NCI-H226 (cell line): Measurements from ENCODE around the gene MACROD2.

Experiments
- DNase-seq: peaks from one replicate; pipeline ENCODE4 v3.0.0-alpha.2; 2015

The MACROD2 gene

DNA sequence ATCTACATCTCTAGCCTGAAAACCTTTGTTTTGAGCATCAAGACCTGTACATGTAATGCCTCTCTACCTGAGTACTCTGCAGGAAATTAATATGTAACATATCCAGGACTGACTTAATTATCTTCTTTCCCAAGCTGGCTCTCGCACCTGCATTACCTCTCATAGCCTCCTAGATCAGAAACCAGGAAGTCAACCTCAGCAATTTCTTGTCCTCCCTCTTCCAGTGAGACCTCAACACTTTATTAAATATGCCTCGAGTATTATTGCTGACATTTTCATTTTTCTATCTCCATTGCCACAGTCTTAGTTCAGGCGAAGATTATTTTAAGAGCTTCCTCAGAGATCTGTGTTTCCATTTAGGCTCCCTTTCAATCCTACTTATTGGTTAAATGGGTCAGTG lies 69.0 kb downstream of the MACROD2 start:
- DNase-seq = no peak

DNA sequence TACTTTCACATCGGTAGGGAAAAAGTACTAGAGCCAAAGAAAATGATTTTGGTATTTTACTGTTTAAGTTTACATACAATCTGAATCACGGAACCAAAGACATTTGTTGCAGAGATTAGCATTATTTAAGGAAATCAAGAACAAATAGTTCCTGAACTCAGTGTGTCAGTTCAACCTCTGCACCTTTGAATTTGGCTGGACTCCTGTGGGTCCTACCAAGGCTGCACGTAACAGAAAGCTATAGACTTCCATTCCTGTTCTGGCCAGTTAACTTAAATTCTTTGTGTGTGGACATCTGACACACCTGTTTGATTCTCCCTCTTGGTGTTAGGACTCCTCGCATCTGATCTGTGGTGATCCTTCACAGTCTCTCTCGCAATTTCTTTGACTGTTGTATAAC lies 69.6 kb downstream of the MACROD2 start:
- no peak for DNase-seq

DNA sequence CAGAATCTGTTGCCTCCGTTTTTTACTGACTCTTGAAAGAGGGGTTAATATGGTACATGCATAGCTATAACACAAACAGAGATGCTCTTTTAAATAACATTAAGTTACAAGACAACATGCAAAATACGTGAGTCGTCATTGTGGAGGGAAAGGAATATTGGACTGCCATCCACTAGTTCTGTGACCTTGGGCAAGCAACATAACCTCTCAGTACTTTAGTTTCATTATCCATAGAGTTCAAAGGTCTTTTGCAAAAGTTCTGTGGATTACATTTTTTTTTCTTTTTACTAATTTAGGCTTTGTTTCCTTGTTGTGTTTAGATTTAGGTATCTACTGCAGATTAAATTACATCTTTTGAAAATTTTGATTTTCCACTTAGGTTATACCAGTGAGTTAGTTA lies 70.5 kb downstream of the MACROD2 start:
- no peak for DNase-seq

- no peak for DNase-seq
These were observed 72.3 kb downstream of the MACROD2 start for GRCh38 chr20:14067603-14068002.

DNA sequence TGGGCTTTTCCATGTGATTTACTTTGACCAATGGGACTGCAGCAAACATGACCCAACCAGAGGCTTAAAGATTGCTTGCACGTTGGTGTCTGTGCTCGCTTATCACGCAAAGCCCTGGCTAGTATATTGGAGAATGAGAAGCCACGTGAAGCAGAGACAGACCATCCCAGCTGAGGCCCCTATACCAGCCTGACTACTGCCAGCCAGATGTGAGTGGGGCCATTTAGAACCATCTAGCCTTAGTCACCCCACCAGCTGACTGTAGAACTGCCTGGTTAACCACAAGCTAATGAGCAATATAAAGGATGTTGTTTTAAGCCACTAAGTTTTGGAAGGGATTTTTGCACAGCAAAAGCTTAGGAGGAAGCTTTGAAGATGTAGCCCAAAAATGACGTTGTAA lies 74.5 kb downstream of the MACROD2 start:
- no peak for DNase-seq

- DNase-seq = no peak
These were observed 98.3 kb downstream of the MACROD2 start for GRCh38 chr20:14093652-14094051.

GRCh38 chr20:14098261-14098660 lies 102.9 kb downstream of the MACROD2 start:
- DNase-seq = no peak

DNA sequence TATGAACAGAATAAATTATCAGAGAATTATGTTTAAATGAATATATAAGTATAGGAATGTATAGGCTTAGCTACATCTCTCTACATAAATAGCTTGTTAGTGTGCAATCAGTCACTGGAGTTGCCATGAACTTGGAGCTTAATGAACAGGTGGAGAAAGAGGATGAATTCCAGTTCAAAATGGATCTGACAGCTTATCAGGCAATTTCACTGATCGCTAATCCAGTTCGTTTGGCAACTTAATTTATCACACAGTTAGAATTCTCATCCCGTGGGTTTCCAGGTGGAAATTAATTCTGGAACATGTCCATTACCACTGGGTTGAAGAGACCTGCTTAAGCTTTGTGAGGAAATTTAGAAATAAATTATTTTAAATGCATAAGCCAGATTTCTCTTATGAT lies 118.1 kb downstream of the MACROD2 start:
- DNase-seq = no peak

GRCh38 chr20:14114065-14114704 lies 118.9 kb downstream of the MACROD2 start:
- DNase-seq = no peak

DNA sequence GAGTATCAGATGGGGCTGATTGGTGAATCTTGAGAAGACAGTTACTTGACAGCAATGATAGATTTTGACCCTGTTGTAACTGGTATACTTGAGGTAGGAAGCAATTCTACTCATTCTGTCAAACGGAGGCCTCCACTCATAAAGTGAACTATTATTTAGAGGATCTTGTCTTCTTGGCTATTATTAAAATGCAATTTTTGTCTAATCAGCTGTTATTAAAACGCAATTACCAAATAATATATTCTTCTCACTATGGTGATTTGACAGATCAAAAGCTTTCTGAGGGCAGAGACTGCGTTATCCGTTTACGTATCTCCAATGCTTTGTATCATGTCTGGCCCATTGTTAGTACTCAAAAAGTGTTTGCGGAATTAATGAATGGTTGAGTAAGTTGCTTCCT lies 120.7 kb downstream of the MACROD2 start:
- DNase-seq = no peak

- peak; percentile 13 for DNase-seq
These were observed 122.5 kb downstream of the MACROD2 start for GRCh38 chr20:14117768-14118167.

GRCh38 chr20:14126856-14127255 lies 131.5 kb downstream of the MACROD2 start:
- DNase-seq = no peak

GRCh38 chr20:14127514-14128223 lies 132.4 kb downstream of the MACROD2 start:
- no peak for DNase-seq

- no peak for DNase-seq
These were observed 138.7 kb downstream of the MACROD2 start for GRCh38 chr20:14134004-14134403.

GRCh38 chr20:14142171-14142570 lies 146.9 kb downstream of the MACROD2 start:
- peak; percentile 59 for DNase-seq

DNA sequence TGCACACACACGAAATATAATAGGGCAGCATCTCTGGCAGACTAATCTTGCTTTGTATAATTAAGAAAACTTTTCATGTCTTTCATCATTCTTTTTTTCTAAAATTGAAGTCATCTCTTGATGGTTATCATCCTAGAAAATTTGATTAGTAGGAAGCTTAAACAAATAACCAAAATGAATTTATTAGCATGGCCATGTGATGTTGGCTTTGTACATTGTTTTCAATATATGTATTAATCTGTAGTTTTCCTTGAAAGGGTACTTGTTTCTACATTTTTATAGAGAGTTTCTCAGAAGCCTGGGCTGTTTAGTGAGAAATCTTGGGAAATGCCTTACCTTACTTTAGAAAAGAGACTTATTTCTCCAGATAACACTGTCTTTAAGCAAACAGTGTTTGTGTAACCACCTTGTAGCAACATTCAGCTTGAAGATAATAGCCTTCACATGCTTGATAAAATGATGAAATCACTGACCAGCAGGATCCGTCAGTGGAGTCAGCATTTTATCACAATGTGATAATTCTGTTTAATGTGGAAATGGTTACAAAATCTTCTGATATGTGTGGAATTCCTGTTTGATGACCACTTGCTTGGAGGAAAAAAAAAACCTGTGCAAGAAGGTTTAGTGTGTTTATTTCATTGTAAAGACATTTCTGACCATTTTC lies 147.8 kb downstream of the MACROD2 start:
- DNase-seq = peak; percentile 85

DNA sequence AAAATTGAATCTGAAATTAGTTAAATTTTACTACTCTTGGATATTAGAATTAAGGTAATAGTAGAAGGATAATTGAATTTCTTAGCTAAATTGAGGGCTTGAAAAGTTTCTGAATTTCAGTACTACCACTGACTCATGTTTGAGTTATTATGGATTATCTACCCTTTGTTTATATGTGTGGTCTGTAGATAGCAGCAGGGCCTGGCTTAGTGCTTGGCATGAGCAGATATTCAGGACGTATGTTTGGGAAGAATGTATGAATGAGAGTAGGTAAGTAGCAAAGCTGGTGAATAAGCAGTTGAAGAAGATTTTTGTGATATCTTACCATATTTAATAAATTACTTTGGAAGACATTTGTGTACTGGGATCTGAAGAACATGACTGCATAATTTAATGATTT lies 152.7 kb downstream of the MACROD2 start:
- peak; percentile 71 for DNase-seq

DNA sequence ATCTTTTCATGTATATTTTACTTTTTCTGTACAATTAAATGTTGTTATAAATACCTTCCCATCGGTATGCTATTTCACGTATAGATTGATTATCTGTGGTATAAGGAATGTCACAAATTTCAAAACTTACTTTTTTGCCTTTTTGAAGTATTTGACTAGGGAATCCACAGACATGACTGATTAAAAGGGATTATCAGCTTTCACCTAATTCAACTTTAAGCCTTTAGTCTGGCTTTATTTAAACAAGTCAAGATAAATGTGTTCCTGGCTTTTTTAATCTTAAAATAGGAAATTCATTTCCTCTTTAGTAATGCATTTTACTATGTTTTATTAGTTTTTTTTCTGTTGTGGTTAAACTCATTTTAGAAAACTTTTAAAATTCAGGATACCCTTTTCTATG lies 160.0 kb downstream of the MACROD2 start:
- DNase-seq = no peak

DNA sequence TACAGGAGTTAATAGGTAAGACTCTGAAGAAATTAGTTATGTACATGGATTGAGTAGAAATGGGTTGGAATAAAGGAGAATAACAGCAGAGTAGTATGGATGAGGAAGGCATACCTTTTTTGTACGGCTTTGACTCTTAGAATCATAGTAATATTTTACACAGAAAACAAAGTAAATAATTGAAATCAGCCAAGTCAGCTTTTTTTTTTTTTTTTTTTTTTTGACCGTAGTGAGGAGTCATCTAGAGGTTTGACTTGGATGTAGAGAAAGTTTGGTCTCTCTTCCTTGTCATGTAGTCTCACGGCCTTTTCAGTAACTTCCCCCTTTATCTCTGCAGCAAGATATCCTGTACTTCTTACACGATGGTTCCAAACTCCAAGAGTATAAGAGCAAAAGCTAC lies 183.2 kb downstream of the MACROD2 start:
- no peak for DNase-seq

- DNase-seq = no peak
These were observed 183.6 kb downstream of the MACROD2 start for GRCh38 chr20:14178952-14179351.

GRCh38 chr20:14189794-14190402 lies 194.6 kb downstream of the MACROD2 start:
- no peak for DNase-seq

DNA sequence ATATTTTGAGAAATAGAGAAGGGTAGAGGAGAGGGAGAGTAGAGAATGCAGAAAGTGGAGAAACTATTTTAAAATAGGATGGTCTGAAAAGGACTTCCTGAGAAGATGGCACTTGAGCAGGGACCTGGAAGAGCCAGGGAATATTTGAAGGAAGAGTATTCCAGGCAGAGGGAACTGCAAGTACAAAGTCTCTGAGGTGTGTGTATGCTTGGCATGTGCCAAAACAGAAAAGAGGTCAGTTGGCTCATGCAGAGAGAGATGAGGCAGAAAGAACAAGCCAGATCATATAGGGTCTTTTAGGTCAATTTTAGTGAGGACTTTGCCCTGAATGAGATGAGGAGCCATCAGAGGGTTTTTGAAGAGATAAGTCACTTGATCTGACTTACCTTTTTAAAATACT lies 196.2 kb downstream of the MACROD2 start:
- no peak for DNase-seq

GRCh38 chr20:14193443-14193842 lies 198.1 kb downstream of the MACROD2 start:
- DNase-seq = no peak

GRCh38 chr20:14193885-14194284 lies 198.6 kb downstream of the MACROD2 start:
- no peak for DNase-seq
